Caco-2 (cell line): ENCODE results near the gene LRRC47. TPM values are rescaled to one million over a fixed set of nuclear protein-coding genes. Genes with fewer than 3 reads are reported as not detected.

Experiments used
- Bru-seq: library from RNA; stranded (reverse); fragments of 400-500 nt; gene quantifications from one replicate; lab custom pipeline; 2021; lab: Mats Ljungman, UMichigan
- BruChase-seq, 2 experiments: library from RNA; stranded (reverse); fragments of 400-500 nt; gene quantifications; one replicate each; lab custom pipeline; 2021; lab: Mats Ljungman, UMichigan
- BruUV-seq: library from RNA; stranded (reverse); fragments of 400-500 nt; replicated peaks from 2 replicates; lab custom pipeline; 2021; lab: Mats Ljungman, UMichigan
- CTCF ChIA-PET: fragments of 300-600 bp; sonication (Branson Sonifier 250); formaldehyde crosslinking; loops from one replicate; lab custom pipeline; 2022; ENCODE audit warnings: antibody characterized with exemption; lab: Charles Lee
- POLR2A ChIA-PET: fragments of 300-600 bp; sonication (Branson Sonifier 250); formaldehyde crosslinking; loops from one replicate; lab custom pipeline; 2022; ENCODE audit warnings: antibody characterized with exemption; lab: Charles Lee
- DNase-seq, 2 experiments: peaks; one replicate each; pipeline versions ENCODE4 v3.0.0 to v3.0.0-alpha.2; 2020 to 2022
- H3K27me3 ChIP-seq: replicated peaks from 2 replicates; pipeline ENCODE4 v1.6.0; 2011; ENCODE audit warnings: low read length; ENCODE audit not compliant: control insufficient read depth, insufficient read depth
- H3K36me3 ChIP-seq: 2 replicates; pipeline ENCODE4 v1.5.1; 2011; ENCODE audit warnings: low read length; ENCODE audit not compliant: control insufficient read depth, insufficient read depth
- H3K4me1 ChIP-seq: fragments of 250-450 bp; sonication (Bioruptor Pico); 2 replicates; pipeline ENCODE4 v1.5.1; 2020; ENCODE audit warnings: mild to moderate bottlenecking
- H3K4me3 ChIP-seq: 2 replicates; pipeline ENCODE4 v1.5.1; 2011; ENCODE audit warnings: low read depth, mild to moderate bottlenecking, control low read depth, low read length
- H3K9me3 ChIP-seq: fragments of 250-450 bp; sonication (Bioruptor Pico); 2 replicates; pipeline ENCODE4 v1.5.1; 2020; ENCODE audit warnings: mild to moderate bottlenecking, moderate library complexity
- H3K27ac Mint-ChIP-seq: one replicate; pipeline ENCODE4 v1.8.0; 2022; ENCODE audit warnings: mixed read lengths; ENCODE audit not compliant: unreplicated experiment
- H3K27me3 Mint-ChIP-seq: one replicate; pipeline ENCODE4 v1.8.0; 2022; ENCODE audit warnings: mixed read lengths; ENCODE audit not compliant: insufficient read depth, unreplicated experiment
- H3K36me3 Mint-ChIP-seq: one replicate; pipeline ENCODE4 v1.8.0; 2022; ENCODE audit warnings: mild to moderate bottlenecking, mixed read lengths; ENCODE audit not compliant: insufficient read depth, unreplicated experiment
- H3K4me1 Mint-ChIP-seq: one replicate; pipeline ENCODE4 v1.8.0; 2022; ENCODE audit warnings: low read depth, mixed read lengths; ENCODE audit not compliant: unreplicated experiment
- H3K4me3 Mint-ChIP-seq: one replicate; pipeline ENCODE4 v1.8.0; 2022; ENCODE audit warnings: mild to moderate bottlenecking, moderate library complexity, mixed read lengths; ENCODE audit not compliant: unreplicated experiment
- H3K9me3 Mint-ChIP-seq: one replicate; pipeline ENCODE4 v1.8.0; 2022; ENCODE audit warnings: mixed read lengths; ENCODE audit not compliant: unreplicated experiment
- CTCF ChIP-seq, 2 experiments: fragments of 200-600 bp in 1 of 2; IDR thresholded peaks; 1 replicate in 1 of 2; 2 replicates in 1 of 2; pipeline versions ENCODE4 v1.5.1 to v1.8.0; 2011 to 2022; ENCODE audit warnings: antibody characterized with exemption in 1 of 2, control low read depth in 1 of 2, inconsistent platforms in 1 of 2, low read depth in 1 of 2, low read length in 1 of 2, mild to moderate bottlenecking in 1 of 2, moderate library complexity in 1 of 2; ENCODE audit not compliant: insufficient read depth in 1 of 2, severe bottlenecking in 1 of 2, unreplicated experiment in 1 of 2
- intact Hi-C: fragments of 100-400 bp; cut with micrococcal nuclease; formaldehyde crosslinking; loops from one replicate; pipeline ENCODE4 v1.10.0; 2022; ENCODE audit not compliant: unreplicated experiment
- long read RNA-seq: library from polyadenylated mRNA; stranded (forward); transcript quantifications from one replicate; pipeline ENCODE4 v2.0.0, GENCODE V29; 2022
- total RNA-seq: library from RNA; stranded (reverse); gene quantifications from 2 replicates; pipeline ENCODE4 v1.2.3, GENCODE V29; 2022

Gene LRRC47
- 44.3 and 48.5 TPM in 2 replicates for total RNA-seq
- percentile 65 among the genes with signal in this experiment for Bru-seq, nascent RNA
- BruChase-seq, experiment 1, labeled RNA remaining after a 2-hour chase: percentile 71 among the genes with signal in this experiment
- BruChase-seq, experiment 2, labeled RNA remaining after a 6-hour chase: percentile 81 among the genes with signal in this experiment
- long read RNA-seq, full-length matches to known transcripts: 91 of 106 reads
- long read RNA-seq, partial matches to known transcripts: 8 of 106 reads
- long read RNA-seq, other reads (novel, unspliced or antisense): 7 of 106 reads

GRCh38 chr1:3796215-3797061 lies at the start of gene LRRC47:
TSS of gene LRRC47 (minus strand) at chr1:3796498. CDS start at chr1:3796476, 22 bp downstream.
- TF ChIP-seq CTCF (IDR thresholded peaks at IDR 0.05; ENCODE audit: insufficient read depth in 1 of 2, low read depth in 1 of 2, low read length in 1 of 2, severe bottlenecking in 1 of 2, unreplicated experiment in 1 of 2): no peak
- H3K4me3 ChIP-seq: peak within 1 kb of the TSS; percentile 90
- ChIA-PET POLR2A (interaction anchor here (0.6 kb wide), 1 partner anchor 171 kb away, joined by 4 read pairs; no protein-coding TSS in a partner anchor), CTCF (interaction anchor here (0.5 kb wide), 1 partner anchor 306 kb away, joined by 5 read pairs; no protein-coding TSS in a partner anchor)
- Mint-ChIP-seq H3K4me3 (peak within 1 kb of the TSS; percentile 88), H3K27ac (peak within 1 kb of the TSS; percentile 93), H3K27me3 (no peaks in the 10 kb centered on the region), H3K4me1 (peaks cover 8% of the 10 kb centered on the region), H3K36me3 (peaks cover 25% of the 10 kb centered on the region), H3K9me3 (no peaks in the 10 kb centered on the region)
- H3K9me3 ChIP-seq: peaks cover 3% of the 10 kb centered on the region; the same call in 1 of the 2 replicates
- peaks cover 5% of the 10 kb centered on the region; the same call in 1 of the 2 replicates for H3K4me1 ChIP-seq
- H3K27me3 ChIP-seq: no peaks in the 10 kb centered on the region
- TSS peak; percentile 68 for BruUV-seq
- no peaks in the 10 kb centered on the region for H3K36me3 ChIP-seq
- intact Hi-C loops: no loop called here
- peak; percentile 90 to 91 for DNase-seq

GRCh38 chr1:3842912-3843311 lies 46.6 kb upstream of the LRRC47 start:
- intact Hi-C loops: no loop called here
- no peaks in the 10 kb centered on the region for H3K9me3 ChIP-seq
- Mint-ChIP-seq H3K4me3 (no peak overlapping the region), H3K4me1 (no peaks in the 10 kb centered on the region), H3K36me3 (peaks cover 39% of the 10 kb centered on the region), H3K27me3 (no peaks in the 10 kb centered on the region), H3K27ac (no peak overlapping the region), H3K9me3 (no peaks in the 10 kb centered on the region)
- no peak for DNase-seq
- no peaks in the 10 kb centered on the region for H3K4me1 ChIP-seq
- ChIA-PET POLR2A (no interaction called here), CTCF (no interaction called here)
- no TSS peak for BruUV-seq
- no peak overlapping the region for H3K4me3 ChIP-seq
- no peaks in the 10 kb centered on the region for H3K27me3 ChIP-seq
- no peak for TF ChIP-seq CTCF (IDR thresholded peaks at IDR 0.05; ENCODE audit: insufficient read depth in 1 of 2, low read depth in 1 of 2, low read length in 1 of 2, severe bottlenecking in 1 of 2, unreplicated experiment in 1 of 2)
- H3K36me3 ChIP-seq: peaks cover 1% of the 10 kb centered on the region

GRCh38 chr1:3841491-3841890 lies 45.2 kb upstream of the LRRC47 start:
- no peaks in the 10 kb centered on the region for H3K4me1 Mint-ChIP-seq
- CTCF ChIA-PET: no interaction called here
- no peak for DNase-seq
- BruUV-seq: no TSS peak
- no peaks in the 10 kb centered on the region for H3K27me3 ChIP-seq
- no peak overlapping the region for H3K27ac Mint-ChIP-seq
- no peaks in the 10 kb centered on the region for H3K4me1 ChIP-seq
- H3K36me3 Mint-ChIP-seq: peaks cover 45% of the 10 kb centered on the region
- no peak overlapping the region for H3K4me3 ChIP-seq
- TF ChIP-seq CTCF (IDR thresholded peaks at IDR 0.05; ENCODE audit: insufficient read depth in 1 of 2, low read depth in 1 of 2, low read length in 1 of 2, severe bottlenecking in 1 of 2, unreplicated experiment in 1 of 2): no peak
- H3K9me3 ChIP-seq: peaks cover 4% of the 10 kb centered on the region; the same call in 1 of the 2 replicates
- H3K36me3 ChIP-seq: peaks cover 1% of the 10 kb centered on the region
- no peak overlapping the region for H3K4me3 Mint-ChIP-seq
- H3K27me3 Mint-ChIP-seq: no peaks in the 10 kb centered on the region
- no peaks in the 10 kb centered on the region for H3K9me3 Mint-ChIP-seq
- intact Hi-C loops: no loop called here
- POLR2A ChIA-PET: interaction anchor here (0.7 kb wide), 1 partner anchor 16 kb away, joined by 5 read pairs; no protein-coding TSS in a partner anchor
